GM12878 (cell line): ENCODE measurements around the gene EHD4. TPM values are rescaled to one million over a fixed set of nuclear protein-coding genes. Genes with fewer than 3 reads are reported as not detected.

Experiments used
- NFYA ChIP-seq: IDR thresholded peaks from 2 replicates; pipeline ENCODE4 v1.6.1; 2011; ENCODE audit warnings: low read depth, mild to moderate bottlenecking, low read length, improper control_type of control experiment, borderline replicate concordance
- SIX5 ChIP-seq: IDR thresholded peaks from 2 replicates; pipeline ENCODE4 v1.6.1; 2011; ENCODE audit warnings: mild to moderate bottlenecking, low read depth, low read length, moderate library complexity; ENCODE audit not compliant: severe bottlenecking
- ZNF687 ChIP-seq: fragments of 450-650 bp; IDR thresholded peaks from 2 replicates; pipeline ENCODE4 v1.6.1; 2017; ENCODE audit warnings: mild to moderate bottlenecking, moderate library complexity
- polyA plus RNA-seq, 11 experiments: library from polyadenylated mRNA; depleted of rRNA in 4 of 11; unstranded in 6 of 11; stranded (reverse) in 5 of 11; fragments of >200 nt; fragmentation: Nextera tagmentation in 4 of 11; fragmentation: Illumina TruSeq in 1 of 11; extraction: Ambion mirVana in 4 of 11; extraction: Trizol in 1 of 11; gene quantifications; 1 replicate in 1 of 11; 2 replicates in 10 of 11; pipeline versions ENCODE4 v1.2.1 to v1.2.3, GENCODE V29; 2011 to 2016; ENCODE audit warnings: inconsistent platforms in 2 of 11, missing spikeins in 2 of 11, low read depth in 1 of 11
- total RNA-seq, 4 experiments: library from RNA; depleted of rRNA in 3 of 4; stranded (reverse); fragments of >200 nt in 3 of 4; fragmentation: Illumina TruSeq in 1 of 4; extraction: Trizol in 1 of 4; gene quantifications; 2 replicates each; pipeline versions ENCODE4 v1.2.1 to v1.2.3, GENCODE V29; 2013 to 2021
- TF ChIP-seq, protein P1 (sequence below): fragments of 450-650 bp; formaldehyde crosslinking; IDR thresholded peaks from 2 replicates; pipeline ENCODE4 v1.5.0; 2022; ENCODE audit warnings: mild to moderate bottlenecking, missing genetic modification characterization
- TF ChIP-seq, protein P2 (sequence below): fragments of 450-650 bp; IDR thresholded peaks from 2 replicates; pipeline ENCODE4 v1.6.1; 2016; ENCODE audit warnings: mild to moderate bottlenecking

EHD4 gene
- total and polyA plus RNA-seq, 10 of the 15 experiments (the other 5 are each of a cell fraction or from before 2014, with no cell fraction given), result 4.2 to 62.9 (median 44.7) TPM

GRCh38 chr15:41975669-41976068 lies 3.3 kb upstream of the EHD4 start (continued):
- TF ChIP-seq ZNF687 (no peak), SIX5 (no peak), NFYA (no peak)
- TF ChIP-seq, protein P1, sequence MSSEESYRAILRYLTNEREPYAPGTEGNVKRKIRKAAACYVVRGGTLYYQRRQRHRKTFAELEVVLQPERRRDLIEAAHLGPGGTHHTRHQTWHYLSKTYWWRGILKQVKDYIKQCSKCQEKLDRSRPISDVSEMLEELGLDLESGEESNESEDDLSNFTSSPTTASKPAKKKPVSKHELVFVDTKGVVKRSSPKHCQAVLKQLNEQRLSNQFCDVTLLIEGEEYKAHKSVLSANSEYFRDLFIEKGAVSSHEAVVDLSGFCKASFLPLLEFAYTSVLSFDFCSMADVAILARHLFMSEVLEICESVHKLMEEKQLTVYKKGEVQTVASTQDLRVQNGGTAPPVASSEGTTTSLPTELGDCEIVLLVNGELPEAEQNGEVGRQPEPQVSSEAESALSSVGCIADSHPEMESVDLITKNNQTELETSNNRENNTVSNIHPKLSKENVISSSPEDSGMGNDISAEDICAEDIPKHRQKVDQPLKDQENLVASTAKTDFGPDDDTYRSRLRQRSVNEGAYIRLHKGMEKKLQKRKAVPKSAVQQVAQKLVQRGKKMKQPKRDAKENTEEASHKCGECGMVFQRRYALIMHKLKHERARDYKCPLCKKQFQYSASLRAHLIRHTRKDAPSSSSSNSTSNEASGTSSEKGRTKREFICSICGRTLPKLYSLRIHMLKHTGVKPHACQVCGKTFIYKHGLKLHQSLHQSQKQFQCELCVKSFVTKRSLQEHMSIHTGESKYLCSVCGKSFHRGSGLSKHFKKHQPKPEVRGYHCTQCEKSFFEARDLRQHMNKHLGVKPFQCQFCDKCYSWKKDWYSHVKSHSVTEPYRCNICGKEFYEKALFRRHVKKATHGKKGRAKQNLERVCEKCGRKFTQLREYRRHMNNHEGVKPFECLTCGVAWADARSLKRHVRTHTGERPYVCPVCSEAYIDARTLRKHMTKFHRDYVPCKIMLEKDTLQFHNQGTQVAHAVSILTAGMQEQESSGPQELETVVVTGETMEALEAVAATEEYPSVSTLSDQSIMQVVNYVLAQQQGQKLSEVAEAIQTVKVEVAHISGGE (CRISPR knock-in tag), result no peak
- TF ChIP-seq, protein P2, sequence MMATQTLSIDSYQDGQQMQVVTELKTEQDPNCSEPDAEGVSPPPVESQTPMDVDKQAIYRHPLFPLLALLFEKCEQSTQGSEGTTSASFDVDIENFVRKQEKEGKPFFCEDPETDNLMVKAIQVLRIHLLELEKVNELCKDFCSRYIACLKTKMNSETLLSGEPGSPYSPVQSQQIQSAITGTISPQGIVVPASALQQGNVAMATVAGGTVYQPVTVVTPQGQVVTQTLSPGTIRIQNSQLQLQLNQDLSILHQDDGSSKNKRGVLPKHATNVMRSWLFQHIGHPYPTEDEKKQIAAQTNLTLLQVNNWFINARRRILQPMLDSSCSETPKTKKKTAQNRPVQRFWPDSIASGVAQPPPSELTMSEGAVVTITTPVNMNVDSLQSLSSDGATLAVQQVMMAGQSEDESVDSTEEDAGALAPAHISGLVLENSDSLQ, result no peak
